ENCODE measurements around the gene F2. TPM values are rescaled to one million over a fixed set of nuclear protein-coding genes. Genes with fewer than 3 reads are reported as not detected.

The F2 gene
- total and polyA plus RNA-seq, 4 donors, result 631 to 1,505 (median 1,232) TPM

DNA sequence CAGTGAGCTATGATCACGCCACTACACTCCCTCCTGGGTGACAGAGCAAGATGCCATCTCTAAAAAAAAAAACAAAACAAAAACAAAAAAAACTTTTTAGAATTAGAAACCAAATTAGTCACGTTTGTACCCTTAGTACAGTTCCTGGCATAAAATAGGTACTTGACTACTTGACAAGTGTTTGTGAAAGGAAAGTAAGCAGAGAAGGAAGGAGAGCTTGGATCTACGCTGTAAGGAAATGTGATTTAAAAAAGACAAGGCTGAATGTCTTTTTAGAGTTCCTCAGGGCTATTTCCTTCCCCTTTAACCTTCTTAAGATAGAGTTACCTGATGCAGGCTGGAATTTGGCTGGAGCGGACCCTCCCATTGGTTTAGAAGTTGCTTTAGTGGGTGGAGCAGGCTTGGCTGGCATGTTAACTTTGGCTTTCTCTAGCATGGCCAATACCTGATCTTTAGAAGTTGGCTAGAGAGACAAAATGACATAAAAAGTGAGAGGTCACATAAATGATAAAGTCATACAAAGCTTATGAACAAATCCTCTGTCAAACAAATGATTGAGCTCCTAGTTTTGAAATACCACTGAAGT is 50.7 kb downstream of the F2 start:
- TF ChIP-seq, protein P1, sequence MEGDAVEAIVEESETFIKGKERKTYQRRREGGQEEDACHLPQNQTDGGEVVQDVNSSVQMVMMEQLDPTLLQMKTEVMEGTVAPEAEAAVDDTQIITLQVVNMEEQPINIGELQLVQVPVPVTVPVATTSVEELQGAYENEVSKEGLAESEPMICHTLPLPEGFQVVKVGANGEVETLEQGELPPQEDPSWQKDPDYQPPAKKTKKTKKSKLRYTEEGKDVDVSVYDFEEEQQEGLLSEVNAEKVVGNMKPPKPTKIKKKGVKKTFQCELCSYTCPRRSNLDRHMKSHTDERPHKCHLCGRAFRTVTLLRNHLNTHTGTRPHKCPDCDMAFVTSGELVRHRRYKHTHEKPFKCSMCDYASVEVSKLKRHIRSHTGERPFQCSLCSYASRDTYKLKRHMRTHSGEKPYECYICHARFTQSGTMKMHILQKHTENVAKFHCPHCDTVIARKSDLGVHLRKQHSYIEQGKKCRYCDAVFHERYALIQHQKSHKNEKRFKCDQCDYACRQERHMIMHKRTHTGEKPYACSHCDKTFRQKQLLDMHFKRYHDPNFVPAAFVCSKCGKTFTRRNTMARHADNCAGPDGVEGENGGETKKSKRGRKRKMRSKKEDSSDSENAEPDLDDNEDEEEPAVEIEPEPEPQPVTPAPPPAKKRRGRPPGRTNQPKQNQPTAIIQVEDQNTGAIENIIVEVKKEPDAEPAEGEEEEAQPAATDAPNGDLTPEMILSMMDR (IDR thresholded peaks at IDR 0.05; ENCODE audit: low read depth, low read length, missing input control), result no peak
- TF ChIP-seq, protein P2, sequence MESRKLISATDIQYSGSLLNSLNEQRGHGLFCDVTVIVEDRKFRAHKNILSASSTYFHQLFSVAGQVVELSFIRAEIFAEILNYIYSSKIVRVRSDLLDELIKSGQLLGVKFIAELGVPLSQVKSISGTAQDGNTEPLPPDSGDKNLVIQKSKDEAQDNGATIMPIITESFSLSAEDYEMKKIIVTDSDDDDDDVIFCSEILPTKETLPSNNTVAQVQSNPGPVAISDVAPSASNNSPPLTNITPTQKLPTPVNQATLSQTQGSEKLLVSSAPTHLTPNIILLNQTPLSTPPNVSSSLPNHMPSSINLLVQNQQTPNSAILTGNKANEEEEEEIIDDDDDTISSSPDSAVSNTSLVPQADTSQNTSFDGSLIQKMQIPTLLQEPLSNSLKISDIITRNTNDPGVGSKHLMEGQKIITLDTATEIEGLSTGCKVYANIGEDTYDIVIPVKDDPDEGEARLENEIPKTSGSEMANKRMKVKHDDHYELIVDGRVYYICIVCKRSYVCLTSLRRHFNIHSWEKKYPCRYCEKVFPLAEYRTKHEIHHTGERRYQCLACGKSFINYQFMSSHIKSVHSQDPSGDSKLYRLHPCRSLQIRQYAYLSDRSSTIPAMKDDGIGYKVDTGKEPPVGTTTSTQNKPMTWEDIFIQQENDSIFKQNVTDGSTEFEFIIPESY (IDR thresholded peaks at IDR 0.05), result no peak
- TF ChIP-seq, protein P3, sequence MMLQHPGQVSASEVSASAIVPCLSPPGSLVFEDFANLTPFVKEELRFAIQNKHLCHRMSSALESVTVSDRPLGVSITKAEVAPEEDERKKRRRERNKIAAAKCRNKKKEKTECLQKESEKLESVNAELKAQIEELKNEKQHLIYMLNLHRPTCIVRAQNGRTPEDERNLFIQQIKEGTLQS (IDR thresholded peaks at IDR 0.05), result no peak
- TF ChIP-seq FOXA1 (IDR thresholded peaks at IDR 0.05), result no peak
- no peak for TF ChIP-seq FOXA2 (IDR thresholded peaks at IDR 0.05)
- no peak for TF ChIP-seq HNF4A (conservative IDR thresholded peaks at IDR 0.05)
- TF ChIP-seq EGR1 (IDR thresholded peaks at IDR 0.05; ENCODE audit: low read depth in 2 of 2), result no peak
- TF ChIP-seq, protein P4, sequence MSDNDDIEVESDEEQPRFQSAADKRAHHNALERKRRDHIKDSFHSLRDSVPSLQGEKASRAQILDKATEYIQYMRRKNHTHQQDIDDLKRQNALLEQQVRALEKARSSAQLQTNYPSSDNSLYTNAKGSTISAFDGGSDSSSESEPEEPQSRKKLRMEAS (IDR thresholded peaks at IDR 0.05), result no peak
- no peak for TF ChIP-seq RXRA (IDR thresholded peaks at IDR 0.05)
- peaks cover 2 to 20% (median 18%) of the 10 kb centered on the region in 4 donors for H3K36me3 ChIP-seq (ENCODE audit: control insufficient read depth in 4 of 4, insufficient read depth in 3 of 4, low read depth in 1 of 4, low read length in 3 of 4)
- H3K4me1 ChIP-seq (ENCODE audit: control insufficient read depth in 4 of 4, insufficient read depth in 4 of 4, low read length in 3 of 4), result no peaks in the 10 kb centered on the region
- H3K9ac ChIP-seq (ENCODE audit: low read depth in 1 of 2, low read length in 2 of 2), result no peak overlapping the region
- 95% methylated on average over 4 of the region's 4 CpGs for WGBS
- H3K9me3 ChIP-seq (ENCODE audit: control insufficient read depth in 4 of 4, low read length in 3 of 4), result no peaks in the 10 kb centered on the region
- no peaks in the 10 kb centered on the region for H3K27me3 ChIP-seq (ENCODE audit: control insufficient read depth in 4 of 4, insufficient read depth in 4 of 4, low read length in 3 of 4)
- H3K4me3 ChIP-seq (ENCODE audit: low read depth in 1 of 3, low read length in 3 of 3), result no peak overlapping the region
- no peak for DNase-seq (ENCODE audit: low spot score)
- H3K27ac ChIP-seq (ENCODE audit: low read depth in 1 of 2, low read length in 2 of 2), result no peak overlapping the region

DNA sequence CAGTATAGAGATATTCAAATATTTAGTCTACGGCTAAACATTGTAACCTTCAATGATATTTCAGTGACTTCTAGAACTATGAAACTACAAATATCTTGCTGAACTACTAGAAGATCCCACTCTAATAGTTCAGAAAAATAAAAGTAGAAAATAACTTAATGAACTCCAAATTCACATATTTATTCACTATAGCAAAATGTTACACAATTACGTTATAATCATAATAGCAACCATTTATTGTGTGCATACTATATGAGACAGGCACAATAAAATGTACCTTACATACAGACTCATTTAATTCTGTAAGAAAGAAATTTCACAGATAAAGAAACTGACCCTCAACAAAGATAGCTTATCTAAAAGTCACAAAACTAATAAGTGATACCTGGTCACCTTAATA is 57.9 kb downstream of the F2 start:
- TF ChIP-seq YY1 (IDR thresholded peaks at IDR 0.05), result no peak
- TF ChIP-seq, protein P4 (IDR thresholded peaks at IDR 0.05), result no peak
- TF ChIP-seq TAF1 (conservative IDR thresholded peaks at IDR 0.05), result no peak
- no peak for TF ChIP-seq JUND (IDR thresholded peaks at IDR 0.05)
- TF ChIP-seq, protein P3 (IDR thresholded peaks at IDR 0.05), result no peak
- TF ChIP-seq, protein P5, sequence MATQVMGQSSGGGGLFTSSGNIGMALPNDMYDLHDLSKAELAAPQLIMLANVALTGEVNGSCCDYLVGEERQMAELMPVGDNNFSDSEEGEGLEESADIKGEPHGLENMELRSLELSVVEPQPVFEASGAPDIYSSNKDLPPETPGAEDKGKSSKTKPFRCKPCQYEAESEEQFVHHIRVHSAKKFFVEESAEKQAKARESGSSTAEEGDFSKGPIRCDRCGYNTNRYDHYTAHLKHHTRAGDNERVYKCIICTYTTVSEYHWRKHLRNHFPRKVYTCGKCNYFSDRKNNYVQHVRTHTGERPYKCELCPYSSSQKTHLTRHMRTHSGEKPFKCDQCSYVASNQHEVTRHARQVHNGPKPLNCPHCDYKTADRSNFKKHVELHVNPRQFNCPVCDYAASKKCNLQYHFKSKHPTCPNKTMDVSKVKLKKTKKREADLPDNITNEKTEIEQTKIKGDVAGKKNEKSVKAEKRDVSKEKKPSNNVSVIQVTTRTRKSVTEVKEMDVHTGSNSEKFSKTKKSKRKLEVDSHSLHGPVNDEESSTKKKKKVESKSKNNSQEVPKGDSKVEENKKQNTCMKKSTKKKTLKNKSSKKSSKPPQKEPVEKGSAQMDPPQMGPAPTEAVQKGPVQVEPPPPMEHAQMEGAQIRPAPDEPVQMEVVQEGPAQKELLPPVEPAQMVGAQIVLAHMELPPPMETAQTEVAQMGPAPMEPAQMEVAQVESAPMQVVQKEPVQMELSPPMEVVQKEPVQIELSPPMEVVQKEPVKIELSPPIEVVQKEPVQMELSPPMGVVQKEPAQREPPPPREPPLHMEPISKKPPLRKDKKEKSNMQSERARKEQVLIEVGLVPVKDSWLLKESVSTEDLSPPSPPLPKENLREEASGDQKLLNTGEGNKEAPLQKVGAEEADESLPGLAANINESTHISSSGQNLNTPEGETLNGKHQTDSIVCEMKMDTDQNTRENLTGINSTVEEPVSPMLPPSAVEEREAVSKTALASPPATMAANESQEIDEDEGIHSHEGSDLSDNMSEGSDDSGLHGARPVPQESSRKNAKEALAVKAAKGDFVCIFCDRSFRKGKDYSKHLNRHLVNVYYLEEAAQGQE (IDR thresholded peaks at IDR 0.05), result no peak
- no peak for TF ChIP-seq SP1 (IDR thresholded peaks at IDR 0.05)
- no peak for TF ChIP-seq RAD21 (IDR thresholded peaks at IDR 0.05)
- TF ChIP-seq EGR1 (IDR thresholded peaks at IDR 0.05; ENCODE audit: low read depth in 2 of 2), result no peak
- no peak for TF ChIP-seq NR2F2 (IDR thresholded peaks at IDR 0.05)
- TF ChIP-seq RXRA (IDR thresholded peaks at IDR 0.05), result no peak
- no peak for TF ChIP-seq GABPA (IDR thresholded peaks at IDR 0.05 in 1 of 2, conservative IDR thresholded peaks at IDR 0.05 in 1 of 2)
- TF ChIP-seq HNF4G (IDR thresholded peaks at IDR 0.05), result no peak
- TF ChIP-seq, protein P2 (IDR thresholded peaks at IDR 0.05), result no peak
- TF ChIP-seq, protein P1 (IDR thresholded peaks at IDR 0.05; ENCODE audit: low read depth, low read length, missing input control), result no peak
- TF ChIP-seq HNF4A (conservative IDR thresholded peaks at IDR 0.05), result no peak
- TF ChIP-seq FOXA2 (IDR thresholded peaks at IDR 0.05), result no peak
- no peak for TF ChIP-seq FOXA1 (IDR thresholded peaks at IDR 0.05)
- DNase-seq (ENCODE audit: low spot score), result no peak
- Histone ChIP-seq H3K9me3 (ENCODE audit: control insufficient read depth in 4 of 4, low read length in 3 of 4) (no peaks in the 10 kb centered on the region), H3K27me3 (ENCODE audit: control insufficient read depth in 4 of 4, insufficient read depth in 4 of 4, low read length in 3 of 4) (no peaks in the 10 kb centered on the region), H3K4me1 (ENCODE audit: control insufficient read depth in 4 of 4, insufficient read depth in 4 of 4, low read length in 3 of 4) (no peaks in the 10 kb centered on the region), H3K9ac (ENCODE audit: low read depth in 1 of 2, low read length in 2 of 2) (no peak overlapping the region), H3K36me3 (ENCODE audit: control insufficient read depth in 4 of 4, insufficient read depth in 3 of 4, low read depth in 1 of 4, low read length in 3 of 4) (peaks cover 4 to 32% (median 25%) of the 10 kb centered on the region in 4 donors), H3K27ac (ENCODE audit: low read depth in 1 of 2, low read length in 2 of 2) (no peak overlapping the region), H3K4me3 (ENCODE audit: low read depth in 1 of 3, low read length in 3 of 3) (no peak overlapping the region)
- WGBS, result 98% methylated on average over 2 of the region's 2 CpGs

All from liver (tissue), 9 donors.